ENCODE data around the gene AK8.

Gene AK8, protein sequence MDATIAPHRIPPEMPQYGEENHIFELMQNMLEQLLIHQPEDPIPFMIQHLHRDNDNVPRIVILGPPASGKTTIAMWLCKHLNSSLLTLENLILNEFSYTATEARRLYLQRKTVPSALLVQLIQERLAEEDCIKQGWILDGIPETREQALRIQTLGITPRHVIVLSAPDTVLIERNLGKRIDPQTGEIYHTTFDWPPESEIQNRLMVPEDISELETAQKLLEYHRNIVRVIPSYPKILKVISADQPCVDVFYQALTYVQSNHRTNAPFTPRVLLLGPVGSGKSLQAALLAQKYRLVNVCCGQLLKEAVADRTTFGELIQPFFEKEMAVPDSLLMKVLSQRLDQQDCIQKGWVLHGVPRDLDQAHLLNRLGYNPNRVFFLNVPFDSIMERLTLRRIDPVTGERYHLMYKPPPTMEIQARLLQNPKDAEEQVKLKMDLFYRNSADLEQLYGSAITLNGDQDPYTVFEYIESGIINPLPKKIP

GRCh38 chr9:132877824-132878694, at the start of gene AK8:
AK8 (minus strand) TSS chr9:132878284; CDS start chr9:132878255, 29 bp downstream.
- no peaks in the 10 kb centered on the region for H3K36me3 ChIP-seq (ENCODE audit: control insufficient read depth, insufficient read depth, low read length)
- H3K9ac ChIP-seq (ENCODE audit: low read length), result peak within 1 kb of the TSS; percentile 58
- peak within 1 kb of the TSS; percentile 99 for H3K4me3 ChIP-seq (ENCODE audit: low read depth, low read length)
- peaks cover 32% of the 10 kb centered on the region for H3K27me3 ChIP-seq (ENCODE audit: control insufficient read depth, insufficient read depth, low read length)
- H3K27ac ChIP-seq (ENCODE audit: low read depth, low read length), result peak within 1 kb of the TSS; percentile 34; the same call in 1 of the 2 replicates
- no peaks in the 10 kb centered on the region for H3K4me1 ChIP-seq (ENCODE audit: control insufficient read depth, insufficient read depth, low read length)
- H3K9me3 ChIP-seq (ENCODE audit: control insufficient read depth, insufficient read depth, low read depth, low read length), result no peaks in the 10 kb centered on the region

DNA sequence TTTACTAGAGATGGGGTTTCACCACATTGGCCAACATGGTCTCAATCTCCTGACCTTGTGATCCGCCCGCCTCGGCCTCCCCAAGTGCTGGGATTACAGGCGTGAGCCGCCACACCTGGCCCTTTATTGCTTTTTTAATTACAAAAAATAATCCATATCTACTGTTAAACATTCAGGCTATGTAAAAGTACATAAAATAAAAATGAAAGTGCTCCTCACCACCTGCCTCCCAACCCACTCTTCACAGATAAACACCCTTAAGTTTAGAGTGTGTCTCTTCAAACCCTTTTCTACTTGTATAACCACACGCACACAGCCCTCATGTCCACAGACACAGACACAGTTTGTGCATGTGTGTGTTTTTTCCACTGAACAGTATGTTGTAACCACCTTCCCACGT, 49.6 kb upstream of the AK8 start:
- no peak overlapping the region for H3K27ac ChIP-seq (ENCODE audit: low read depth, low read length)
- no peaks in the 10 kb centered on the region for H3K4me1 ChIP-seq (ENCODE audit: control insufficient read depth, insufficient read depth, low read length)
- H3K9me3 ChIP-seq (ENCODE audit: control insufficient read depth, insufficient read depth, low read depth, low read length), result no peaks in the 10 kb centered on the region
- no peak overlapping the region for H3K4me3 ChIP-seq (ENCODE audit: low read depth, low read length)
- no peak overlapping the region for H3K9ac ChIP-seq (ENCODE audit: low read length)
- no peaks in the 10 kb centered on the region for H3K27me3 ChIP-seq (ENCODE audit: control insufficient read depth, insufficient read depth, low read length)
- peaks cover 55% of the 10 kb centered on the region for H3K36me3 ChIP-seq (ENCODE audit: control insufficient read depth, insufficient read depth, low read length)

- no peaks in the 10 kb centered on the region for H3K9me3 ChIP-seq (ENCODE audit: control insufficient read depth, insufficient read depth, low read depth, low read length)
Measured at GRCh38 chr9:132923346-132923902, 45.3 kb upstream of the AK8 start.

GRCh38 chr9:132919614-132920268, 41.7 kb upstream of the AK8 start:
- Histone ChIP-seq H3K27me3 (ENCODE audit: control insufficient read depth, insufficient read depth, low read length) (no peaks in the 10 kb centered on the region), H3K9me3 (ENCODE audit: control insufficient read depth, insufficient read depth, low read depth, low read length) (no peaks in the 10 kb centered on the region), H3K4me3 (ENCODE audit: low read depth, low read length) (no peak overlapping the region), H3K27ac (ENCODE audit: low read depth, low read length) (no peak overlapping the region), H3K9ac (ENCODE audit: low read length) (no peak overlapping the region), H3K4me1 (ENCODE audit: control insufficient read depth, insufficient read depth, low read length) (no peaks in the 10 kb centered on the region), H3K36me3 (ENCODE audit: control insufficient read depth, insufficient read depth, low read length) (peaks cover 86% of the 10 kb centered on the region)

More at GRCh38 chr9:132923346-132923902, 45.3 kb upstream of the AK8 start:
- Histone ChIP-seq H3K4me3 (ENCODE audit: low read depth, low read length) (no peak overlapping the region), H3K36me3 (ENCODE audit: control insufficient read depth, insufficient read depth, low read length) (peaks cover 90% of the 10 kb centered on the region), H3K27me3 (ENCODE audit: control insufficient read depth, insufficient read depth, low read length) (no peaks in the 10 kb centered on the region), H3K27ac (ENCODE audit: low read depth, low read length) (no peak overlapping the region), H3K9ac (ENCODE audit: low read length) (no peak overlapping the region), H3K4me1 (ENCODE audit: control insufficient read depth, insufficient read depth, low read length) (no peaks in the 10 kb centered on the region)

GRCh38 chr9:132914924-132915323, 36.8 kb upstream of the AK8 start:
- no peak overlapping the region for H3K9ac ChIP-seq (ENCODE audit: low read length)
- H3K27me3 ChIP-seq (ENCODE audit: control insufficient read depth, insufficient read depth, low read length), result no peaks in the 10 kb centered on the region
- H3K27ac ChIP-seq (ENCODE audit: low read depth, low read length), result no peak overlapping the region
- H3K4me3 ChIP-seq (ENCODE audit: low read depth, low read length), result no peak overlapping the region
- H3K9me3 ChIP-seq (ENCODE audit: control insufficient read depth, insufficient read depth, low read depth, low read length), result no peaks in the 10 kb centered on the region
- peaks cover 69% of the 10 kb centered on the region for H3K36me3 ChIP-seq (ENCODE audit: control insufficient read depth, insufficient read depth, low read length)
- no peaks in the 10 kb centered on the region for H3K4me1 ChIP-seq (ENCODE audit: control insufficient read depth, insufficient read depth, low read length)

GRCh38 chr9:132912131-132912530, 34.0 kb upstream of the AK8 start:
- H3K27ac ChIP-seq (ENCODE audit: low read depth, low read length), result no peak overlapping the region
- no peaks in the 10 kb centered on the region for H3K4me1 ChIP-seq (ENCODE audit: control insufficient read depth, insufficient read depth, low read length)
- no peak overlapping the region for H3K4me3 ChIP-seq (ENCODE audit: low read depth, low read length)
- no peaks in the 10 kb centered on the region for H3K27me3 ChIP-seq (ENCODE audit: control insufficient read depth, insufficient read depth, low read length)
- H3K36me3 ChIP-seq (ENCODE audit: control insufficient read depth, insufficient read depth, low read length), result peaks cover 61% of the 10 kb centered on the region
- H3K9me3 ChIP-seq (ENCODE audit: control insufficient read depth, insufficient read depth, low read depth, low read length), result no peaks in the 10 kb centered on the region
- no peak overlapping the region for H3K9ac ChIP-seq (ENCODE audit: low read length)

DNA sequence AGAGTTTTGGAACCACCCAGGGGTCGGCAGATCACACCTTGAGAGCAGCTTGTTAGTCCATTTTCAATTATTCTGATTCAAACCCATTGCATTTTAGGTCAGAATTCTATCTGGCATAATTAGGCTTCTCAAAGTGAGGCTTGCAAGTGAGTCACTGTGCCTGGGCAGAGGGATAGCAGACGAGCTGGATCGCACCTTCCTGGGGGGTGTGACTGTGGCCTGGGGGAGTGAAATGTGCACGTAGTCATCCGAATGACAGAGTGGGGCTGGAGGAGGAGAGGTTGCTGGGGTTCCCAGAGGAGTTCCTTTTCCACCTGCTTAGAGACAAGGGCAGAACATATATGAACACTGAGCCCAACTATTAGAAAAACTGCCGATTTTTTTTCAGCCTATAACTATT, 32.3 kb upstream of the AK8 start:
- Histone ChIP-seq H3K36me3 (ENCODE audit: control insufficient read depth, insufficient read depth, low read length) (peaks cover 53% of the 10 kb centered on the region), H3K9ac (ENCODE audit: low read length) (no peak overlapping the region), H3K27ac (ENCODE audit: low read depth, low read length) (no peak overlapping the region), H3K9me3 (ENCODE audit: control insufficient read depth, insufficient read depth, low read depth, low read length) (no peaks in the 10 kb centered on the region), H3K4me3 (ENCODE audit: low read depth, low read length) (no peak overlapping the region), H3K4me1 (ENCODE audit: control insufficient read depth, insufficient read depth, low read length) (no peaks in the 10 kb centered on the region), H3K27me3 (ENCODE audit: control insufficient read depth, insufficient read depth, low read length) (no peaks in the 10 kb centered on the region)

- H3K36me3 ChIP-seq (ENCODE audit: control insufficient read depth, insufficient read depth, low read length), result peaks cover 50% of the 10 kb centered on the region
Measured at GRCh38 chr9:132909311-132909710, 31.2 kb upstream of the AK8 start.

GRCh38 chr9:132908635-132909034, 30.6 kb upstream of the AK8 start:
- peaks cover 51% of the 10 kb centered on the region for H3K36me3 ChIP-seq (ENCODE audit: control insufficient read depth, insufficient read depth, low read length)
- no peak overlapping the region for H3K27ac ChIP-seq (ENCODE audit: low read depth, low read length)
- H3K9ac ChIP-seq (ENCODE audit: low read length), result no peak overlapping the region
- H3K27me3 ChIP-seq (ENCODE audit: control insufficient read depth, insufficient read depth, low read length), result no peaks in the 10 kb centered on the region
- H3K4me3 ChIP-seq (ENCODE audit: low read depth, low read length), result no peak overlapping the region
- H3K4me1 ChIP-seq (ENCODE audit: control insufficient read depth, insufficient read depth, low read length), result peaks cover 11% of the 10 kb centered on the region
- H3K9me3 ChIP-seq (ENCODE audit: control insufficient read depth, insufficient read depth, low read depth, low read length), result no peaks in the 10 kb centered on the region

More at GRCh38 chr9:132909311-132909710, 31.2 kb upstream of the AK8 start:
- Histone ChIP-seq H3K9me3 (ENCODE audit: control insufficient read depth, insufficient read depth, low read depth, low read length) (no peaks in the 10 kb centered on the region), H3K27ac (ENCODE audit: low read depth, low read length) (no peak overlapping the region), H3K4me1 (ENCODE audit: control insufficient read depth, insufficient read depth, low read length) (0 out of 2 replicates have a peak, but pooled peaks cover 4% of the 10 kb centered on the region), H3K4me3 (ENCODE audit: low read depth, low read length) (no peak overlapping the region), H3K9ac (ENCODE audit: low read length) (no peak overlapping the region), H3K27me3 (ENCODE audit: control insufficient read depth, insufficient read depth, low read length) (no peaks in the 10 kb centered on the region)

DNA sequence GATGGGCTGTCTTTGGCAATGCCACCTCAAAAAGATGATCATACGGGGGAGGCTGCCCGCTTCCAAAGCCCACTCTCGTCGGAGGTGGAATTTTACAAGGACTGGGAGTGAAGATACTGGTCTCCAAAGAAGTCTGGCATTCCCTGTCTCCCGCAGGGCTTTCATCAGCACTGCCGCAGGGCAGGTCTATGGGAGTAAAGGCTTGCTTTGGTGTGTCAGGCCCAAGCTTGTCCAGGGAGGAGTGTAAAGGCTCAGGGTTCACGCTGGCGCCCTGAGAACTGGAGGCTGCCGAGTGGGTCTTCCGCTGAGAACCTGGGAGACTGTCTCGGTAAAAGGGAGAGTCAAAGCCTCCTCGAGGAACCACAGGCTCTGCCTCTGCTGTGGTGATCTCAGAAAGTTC, 27.6 kb upstream of the AK8 start:
- Histone ChIP-seq H3K4me1 (ENCODE audit: control insufficient read depth, insufficient read depth, low read length) (peaks cover 21% of the 10 kb centered on the region), H3K9ac (ENCODE audit: low read length) (no peak overlapping the region), H3K27me3 (ENCODE audit: control insufficient read depth, insufficient read depth, low read length) (no peaks in the 10 kb centered on the region), H3K36me3 (ENCODE audit: control insufficient read depth, insufficient read depth, low read length) (peaks cover 52% of the 10 kb centered on the region), H3K4me3 (ENCODE audit: low read depth, low read length) (no peak overlapping the region), H3K27ac (ENCODE audit: low read depth, low read length) (no peak overlapping the region), H3K9me3 (ENCODE audit: control insufficient read depth, insufficient read depth, low read depth, low read length) (no peaks in the 10 kb centered on the region)
